B cell (primary cell): ENCODE results near the gene ZYG11A. TPM values are rescaled to one million over a fixed set of nuclear protein-coding genes. Genes with fewer than 3 reads are reported as not detected.

Experiments
- ATAC-seq: fragments of 200-7000 bp; cut with Tn5 transposase; one replicate; pipeline ENCODE4 v1.10.0; 2021; ENCODE audit warnings: low read depth, mild to moderate bottlenecking, moderate number of reproducible peaks, moderate library complexity
- CTCF ChIA-PET: fragments of 350-600 bp; sonication (Branson Sonifier 250); formaldehyde crosslinking; loops from one replicate; lab custom pipeline; 2021; ENCODE audit warnings: antibody characterized with exemption, inconsistent platforms; lab: Charles Lee
- POLR2A ChIA-PET: fragments of 350-600 bp; sonication (Branson Sonifier 250); formaldehyde crosslinking; loops from one replicate; lab custom pipeline; 2021; ENCODE audit warnings: antibody characterized with exemption; lab: Charles Lee
- DNase-seq: peaks from one replicate; pipeline ENCODE4 v3.0.0; 2013
- H2AFZ ChIP-seq: 2 replicates; pipeline ENCODE4 v1.6.1; 2012; ENCODE audit warnings: mild to moderate bottlenecking, low read depth, low read length; ENCODE audit not compliant: insufficient read depth, poor library complexity, severe bottlenecking
- H3K27ac ChIP-seq, 2 donors: 1 replicate in 1 of 2; 2 replicates in 1 of 2; pipeline ENCODE4 v1.5.1; 2012 to 2013; ENCODE audit warnings: low read length in 2 of 2, mild to moderate bottlenecking in 2 of 2, moderate library complexity in 1 of 2
- H3K27me3 ChIP-seq, 4 experiments: fragments of 200-600 bp in 1 of 4; sonication (generic) in 1 of 4; replicated peaks in 1 of 4; 1 replicate in 2 of 4; 2 replicates in 2 of 4; pipeline versions ENCODE4 v1.6.1 to v1.7.0; 2013 to 2016; ENCODE audit warnings: low read length in 3 of 4, mild to moderate bottlenecking in 2 of 4, mixed read lengths in 1 of 4, moderate library complexity in 1 of 4; ENCODE audit not compliant: insufficient read depth in 4 of 4, control insufficient read depth in 3 of 4; ENCODE audit errors: control extremely low read depth in 1 of 4
- H3K36me3 ChIP-seq, 2 experiments: replicated peaks in 1 of 2; 1 replicate in 1 of 2; 2 replicates in 1 of 2; pipeline versions ENCODE4 v1.6.1 to v1.7.1; 2013; ENCODE audit warnings: low read length in 1 of 2; ENCODE audit not compliant: insufficient read depth in 2 of 2, control insufficient read depth in 1 of 2; ENCODE audit errors: control extremely low read depth in 1 of 2, extremely low read depth in 1 of 2
- H3K4me1 ChIP-seq, 2 donors: fragments of 200-600 bp in 1 of 2; sonication (generic) in 1 of 2; 1 replicate in 1 of 2; 2 replicates in 1 of 2; pipeline versions ENCODE4 v1.5.1 to v1.6.1; 2013 to 2017; ENCODE audit warnings: low read length in 2 of 2; ENCODE audit not compliant: control insufficient read depth in 2 of 2, insufficient read depth in 2 of 2
- H3K4me2 ChIP-seq: replicated peaks from 2 replicates; pipeline ENCODE3; 2012; ENCODE audit warnings: mild to moderate bottlenecking, low read depth, low read length; ENCODE audit not compliant: poor library complexity, severe bottlenecking
- H3K4me3 ChIP-seq, 5 experiments: fragments of 200-600 bp in 1 of 5; sonication (generic) in 1 of 5; 1 replicate in 3 of 5; 2 replicates in 2 of 5; pipeline versions ENCODE4 v1.5.1 to v1.7.0; 2011 to 2016; ENCODE audit warnings: low read length in 4 of 5, mild to moderate bottlenecking in 4 of 5, low read depth in 2 of 5, control low read depth in 1 of 5, moderate library complexity in 1 of 5; ENCODE audit not compliant: insufficient read depth in 1 of 5; ENCODE audit errors: control extremely low read depth in 1 of 5, extremely low read depth in 1 of 5
- H3K79me2 ChIP-seq: fragments of 200-600 bp; sonication (generic); one replicate; pipeline ENCODE4 v1.6.0; 2016; ENCODE audit warnings: low read length; ENCODE audit not compliant: control insufficient read depth, insufficient read depth
- H3K9ac ChIP-seq: fragments of 200-600 bp; sonication (generic); 2 replicates; pipeline ENCODE4 v1.6.1; 2017; ENCODE audit warnings: mild to moderate bottlenecking, low read length, moderate library complexity
- H3K9me3 ChIP-seq, 3 donors: one replicate each; pipeline versions ENCODE4 v1.6.1 to v1.7.1; 2013; ENCODE audit warnings: low read length in 2 of 3; ENCODE audit not compliant: control insufficient read depth in 2 of 3, insufficient read depth in 1 of 3; ENCODE audit errors: control extremely low read depth in 1 of 3
- H4K20me1 ChIP-seq: 2 replicates; pipeline ENCODE4 v1.6.0; 2012; ENCODE audit warnings: mild to moderate bottlenecking, low read length; ENCODE audit not compliant: insufficient read depth, control insufficient read depth, poor library complexity, severe bottlenecking
- H3K27ac Mint-ChIP-seq: one replicate; pipeline ENCODE4 v1.8.0; 2021; ENCODE audit warnings: mixed read lengths
- H3K27me3 Mint-ChIP-seq: one replicate; pipeline ENCODE4 v1.8.0; 2021; ENCODE audit warnings: mixed read lengths
- H3K4me1 Mint-ChIP-seq: one replicate; pipeline ENCODE4 v1.8.0; 2021; ENCODE audit warnings: mixed read lengths
- H3K4me3 Mint-ChIP-seq: one replicate; pipeline ENCODE4 v1.8.0; 2021; ENCODE audit warnings: mixed read lengths
- H3K9me3 Mint-ChIP-seq: one replicate; pipeline ENCODE4 v1.8.0; 2022; ENCODE audit warnings: mixed read lengths; ENCODE audit not compliant: insufficient read depth
- EZH2 ChIP-seq: IDR thresholded peaks from 2 replicates; pipeline ENCODE4 v1.6.1; 2012; ENCODE audit warnings: borderline replicate concordance, low read depth, mild to moderate bottlenecking, moderate library complexity, low read length; ENCODE audit not compliant: insufficient read depth, poor library complexity, severe bottlenecking
- WGBS: methylation state at CpG from one replicate; pipeline ENCODE4 v1.1.5; 2013; ENCODE audit warnings: missing lambda C conversion rate; ENCODE audit not compliant: insufficient coverage; 5-methylcytosine and 5-hydroxymethylcytosine counted together
- intact Hi-C: fragments of 100-400 bp; cut with micrococcal nuclease; formaldehyde crosslinking; loops from one replicate; pipeline ENCODE4 v1.10.0; 2022
- polyA plus RNA-seq: library from polyadenylated mRNA; depleted of rRNA; stranded (reverse); fragments of >200 nt; gene quantifications from 2 replicates; pipeline ENCODE4 v1.2.3, GENCODE V29; 2012
- total RNA-seq, 2 donors: library from RNA; stranded (reverse); fragments of 120-200 nt in 1 of 2; gene quantifications; 1 replicate in 1 of 2; 2 replicates in 1 of 2; pipeline versions ENCODE4 v1.2.3 to v1.2.4, GENCODE V29; 2013 to 2022
- TF ChIP-seq, protein P1 (sequence below): fragments of 200-600 bp; IDR thresholded peaks from one replicate; pipeline ENCODE4 v1.8.0; 2022; ENCODE audit warnings: antibody characterized with exemption, mild to moderate bottlenecking

ZYG11A gene
- total and polyA plus RNA-seq, 2 donors (not counting 1 experiment from before 2014, with no cell fraction given), result 0.24 to 1.5 TPM

- no peak for ATAC-seq
- intact Hi-C loops, result loop anchor here (10.0 kb wide), 4 partner anchors 95 to 865 kb away; partner anchors contain the start of genes BTF3L4, ORC1, PRPF38A and TXNDC12
Observed at GRCh38 chr1:52919723-52920483, 77.3 kb downstream of the ZYG11A start.

More at GRCh38 chr1:52919723-52920483, 77.3 kb downstream of the ZYG11A start:
- H3K79me2 ChIP-seq, result no peaks in the 10 kb centered on the region
- H3K4me3 Mint-ChIP-seq, result peak overlapping the region; percentile 20
- 87% methylated on average over 9 of the region's 10 CpGs for WGBS
- H3K9ac ChIP-seq, result no peak overlapping the region
- CTCF ChIA-PET, result no interaction called here
- no peaks in the 10 kb centered on the region for H4K20me1 ChIP-seq
- TF ChIP-seq, protein P1, sequence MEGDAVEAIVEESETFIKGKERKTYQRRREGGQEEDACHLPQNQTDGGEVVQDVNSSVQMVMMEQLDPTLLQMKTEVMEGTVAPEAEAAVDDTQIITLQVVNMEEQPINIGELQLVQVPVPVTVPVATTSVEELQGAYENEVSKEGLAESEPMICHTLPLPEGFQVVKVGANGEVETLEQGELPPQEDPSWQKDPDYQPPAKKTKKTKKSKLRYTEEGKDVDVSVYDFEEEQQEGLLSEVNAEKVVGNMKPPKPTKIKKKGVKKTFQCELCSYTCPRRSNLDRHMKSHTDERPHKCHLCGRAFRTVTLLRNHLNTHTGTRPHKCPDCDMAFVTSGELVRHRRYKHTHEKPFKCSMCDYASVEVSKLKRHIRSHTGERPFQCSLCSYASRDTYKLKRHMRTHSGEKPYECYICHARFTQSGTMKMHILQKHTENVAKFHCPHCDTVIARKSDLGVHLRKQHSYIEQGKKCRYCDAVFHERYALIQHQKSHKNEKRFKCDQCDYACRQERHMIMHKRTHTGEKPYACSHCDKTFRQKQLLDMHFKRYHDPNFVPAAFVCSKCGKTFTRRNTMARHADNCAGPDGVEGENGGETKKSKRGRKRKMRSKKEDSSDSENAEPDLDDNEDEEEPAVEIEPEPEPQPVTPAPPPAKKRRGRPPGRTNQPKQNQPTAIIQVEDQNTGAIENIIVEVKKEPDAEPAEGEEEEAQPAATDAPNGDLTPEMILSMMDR, result no peak
- no peak for TF ChIP-seq EZH2
- H2AFZ ChIP-seq, result no peak overlapping the region
- peaks cover 13 to 17% of the 10 kb centered on the region in 2 donors for H3K4me1 ChIP-seq
- H3K4me3 ChIP-seq, result no peak overlapping the region
- no peaks in the 10 kb centered on the region for H3K36me3 ChIP-seq
- no peak overlapping the region for H3K27ac ChIP-seq
- DNase-seq, result no peak
- no peak overlapping the region for H3K27ac Mint-ChIP-seq
- H3K9me3 ChIP-seq, result peaks cover 0 to 6% (median 0%) of the 10 kb centered on the region in 3 donors
- POLR2A ChIA-PET, result no interaction called here
- H3K4me2 ChIP-seq, result no peak overlapping the region
- no peaks in the 10 kb centered on the region for H3K9me3 Mint-ChIP-seq
- H3K27me3 ChIP-seq, result peaks cover 0 to 19% (median 1%) of the 10 kb centered on the region in 4 experiments
- peaks cover 6% of the 10 kb centered on the region for H3K27me3 Mint-ChIP-seq
- H3K4me1 Mint-ChIP-seq, result peaks cover 18% of the 10 kb centered on the region
